GM18907 (cell line): ENCODE measurements around the gene SPNS1.

ENCODE experiments used
- ATAC-seq: cut with Tn5 transposase; IDR thresholded peaks from one replicate; pipeline ENCODE4 v1.9.1; 2021; ENCODE audit warnings: mild to moderate bottlenecking, moderate library complexity; ENCODE audit not compliant: unreplicated experiment

The SPNS1 gene

DNA sequence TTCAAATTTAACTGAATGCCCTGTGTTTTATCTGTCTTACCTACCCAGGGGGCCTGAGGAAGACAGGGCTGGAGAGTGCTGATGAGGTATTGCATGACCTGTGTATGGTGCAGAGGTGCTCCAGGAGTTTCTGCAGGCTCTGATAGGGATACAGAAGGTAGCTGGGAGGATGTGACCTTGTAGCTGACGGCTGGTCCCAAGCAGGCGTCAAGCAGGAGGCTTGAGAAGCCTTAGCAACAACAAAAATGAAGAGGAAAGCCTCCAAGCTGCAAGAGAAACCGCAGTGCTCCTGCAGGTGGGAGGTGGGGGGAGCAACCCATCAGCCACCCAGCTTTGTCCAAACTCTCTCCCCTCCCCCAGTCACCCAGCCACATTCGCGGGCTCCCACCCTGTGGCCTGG lies 50.6 kb downstream of the SPNS1 start:
- no peak for ATAC-seq

DNA sequence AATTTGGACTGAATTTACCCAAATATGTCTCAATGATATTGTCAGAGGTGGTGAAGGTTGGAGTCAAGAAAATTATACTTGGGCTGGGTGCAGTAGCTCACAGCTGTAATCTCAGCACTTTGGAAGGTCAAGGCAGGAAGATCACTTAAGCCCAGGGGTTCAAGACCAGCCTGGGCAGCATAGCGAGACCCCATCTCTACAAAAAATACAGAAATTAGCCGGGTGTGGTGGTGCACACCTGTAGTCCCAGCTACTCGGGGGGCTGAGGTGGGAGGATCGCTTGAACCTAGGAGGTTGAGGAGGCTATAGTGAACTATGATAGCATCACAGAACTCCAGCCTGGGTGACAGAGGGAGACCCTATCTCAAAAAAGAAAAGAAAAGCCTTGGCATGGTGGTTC lies 51.2 kb downstream of the SPNS1 start:
- ATAC-seq = no peak

DNA sequence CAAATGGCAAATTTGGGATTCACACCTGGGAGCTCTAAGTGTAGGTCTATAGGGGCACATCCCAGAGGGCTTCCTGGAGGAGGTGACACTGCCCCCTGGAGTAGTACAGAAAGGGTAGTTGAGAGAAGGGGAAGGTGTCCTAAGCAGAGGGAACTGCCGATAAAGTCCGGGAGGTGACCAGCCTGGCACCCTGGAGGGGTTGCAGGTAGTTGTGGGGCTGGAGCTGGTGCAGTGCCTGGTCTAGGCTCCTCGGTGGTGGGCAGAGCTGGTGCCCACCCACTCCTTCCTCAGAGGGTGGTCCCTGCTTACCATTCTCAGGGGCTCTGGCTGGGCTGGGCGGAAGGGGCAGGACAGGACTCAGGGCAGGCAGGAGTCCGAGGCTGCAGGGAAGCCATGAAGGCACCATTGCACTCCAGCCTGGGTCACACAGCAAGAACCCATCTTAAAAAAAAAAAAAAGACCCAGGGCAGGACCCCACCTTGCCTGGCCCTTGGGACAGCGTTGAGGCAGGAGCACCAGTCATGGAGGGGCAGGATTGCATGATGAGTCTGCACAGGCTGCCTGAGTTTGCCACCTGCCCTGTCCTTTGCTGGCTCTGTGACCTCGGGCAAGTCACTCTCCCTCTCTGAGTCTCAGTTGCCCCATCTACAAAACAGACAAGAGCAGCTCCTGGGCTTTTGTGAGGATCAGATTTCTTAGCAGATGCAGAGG lies 54.0 kb downstream of the SPNS1 start:
- no peak for ATAC-seq

DNA sequence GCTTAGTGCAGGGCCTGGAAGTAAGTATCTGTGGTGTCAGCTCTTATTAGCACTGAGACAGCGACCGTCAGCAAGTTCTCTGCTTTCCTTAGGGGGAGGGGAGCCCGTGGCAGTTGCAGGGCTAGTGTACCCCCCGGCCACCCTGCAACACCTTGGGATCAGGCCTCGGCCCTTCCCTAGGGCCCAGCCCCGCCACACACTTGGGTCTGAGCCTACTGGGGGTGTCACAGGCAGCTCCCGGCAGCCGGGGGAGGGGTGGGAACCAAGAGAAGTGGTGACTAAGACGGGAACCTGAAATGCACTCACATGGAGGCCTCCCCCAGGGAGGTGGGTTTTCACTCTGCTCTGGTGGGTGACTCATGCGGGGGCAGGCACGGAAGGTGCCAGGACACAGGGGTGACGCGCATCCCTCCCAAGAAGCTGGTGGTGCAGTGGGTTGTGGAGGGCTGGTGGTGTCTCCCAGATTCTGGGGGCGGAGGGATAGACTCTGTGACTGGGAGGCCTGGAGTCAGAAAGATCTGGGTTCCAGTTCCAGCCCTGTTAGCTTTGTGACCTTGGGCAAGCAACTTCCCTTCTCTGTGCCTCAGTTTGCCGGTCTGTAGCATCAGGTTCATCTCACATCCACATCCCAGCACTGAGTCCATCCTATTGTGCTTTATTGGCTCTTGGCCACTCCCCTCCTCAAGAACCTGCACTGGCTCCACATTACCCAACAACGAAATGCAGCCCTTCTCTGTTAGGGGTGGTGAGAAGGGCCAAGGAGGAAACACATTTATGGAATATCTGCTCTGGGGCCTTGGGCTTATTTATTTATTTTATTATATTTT lies 54.8 kb downstream of the SPNS1 start:
- no peak for ATAC-seq

DNA sequence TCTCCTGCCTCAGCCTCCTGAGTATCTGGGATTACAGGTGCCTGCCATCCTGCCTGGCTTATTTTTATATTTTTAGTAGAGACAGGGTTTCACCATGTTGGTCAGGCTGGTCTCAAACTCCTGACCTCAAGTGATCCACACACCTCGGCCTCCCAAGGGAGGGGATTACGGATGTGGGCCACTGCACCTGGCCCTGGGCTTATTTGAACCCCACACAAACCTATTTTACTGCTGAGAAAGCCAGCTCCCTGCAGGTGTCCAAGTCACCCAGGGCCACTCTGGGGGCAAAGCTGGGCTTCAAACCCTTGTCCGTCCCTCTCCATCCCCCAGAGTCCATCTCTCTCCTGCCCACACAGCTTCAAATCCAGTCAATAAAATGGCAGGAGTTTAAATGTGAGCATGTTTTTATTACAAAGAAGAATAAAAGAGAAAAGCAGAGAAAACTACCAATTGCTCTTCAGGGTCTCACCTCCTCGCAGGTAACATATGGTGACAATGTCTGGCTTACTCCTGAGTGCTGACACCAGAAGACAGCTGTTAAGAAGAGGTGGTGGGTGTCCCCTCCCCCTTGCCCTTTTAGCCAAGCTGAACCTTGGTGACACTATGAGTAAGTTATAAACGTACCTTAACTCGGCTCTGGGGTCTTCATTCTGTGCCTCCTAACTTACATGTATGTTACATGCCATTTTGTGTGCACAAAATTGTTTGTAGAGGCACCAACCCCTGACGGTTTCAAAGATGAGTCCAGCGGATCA lies 55.7 kb downstream of the SPNS1 start:
- ATAC-seq = no peak
